CD4-positive, alpha-beta memory T cell (primary cell): Measurements from ENCODE around the gene PNMA8C. TPM values are rescaled to one million over a fixed set of nuclear protein-coding genes. Genes with fewer than 3 reads are reported as not detected.
"Not testable (repeated sequence)": the region's sequence is repeated elsewhere in the genome, so short reads cannot be mapped to it uniquely, and the experiment has no call there.

Experiments
- CTCF ChIA-PET: fragments of 350-600 bp; sonication (Branson Sonifier 250); formaldehyde crosslinking; loops from one replicate; lab custom pipeline; 2021; ENCODE audit warnings: inconsistent platforms; ENCODE audit not compliant: partially characterized antibody; lab: Charles Lee
- POLR2A ChIA-PET: fragments of 350-600 bp; sonication (Branson Sonifier 250); formaldehyde crosslinking; loops from one replicate; lab custom pipeline; 2021; ENCODE audit not compliant: partially characterized antibody; lab: Charles Lee
- DNase-seq, 5 donors: peaks; one replicate each; pipeline versions ENCODE4 v3.0.0 to v3.0.0-alpha.2; 2020 to 2022; ENCODE audit warnings: mixed read lengths in 1 of 5
- H3K27ac ChIP-seq: one replicate; pipeline ENCODE4 v1.7.0; 2013; ENCODE audit warnings: low read depth, low read length
- H3K27me3 ChIP-seq: 2 replicates; pipeline ENCODE4 v1.7.0; 2013; ENCODE audit warnings: mild to moderate bottlenecking, low read length, moderate library complexity; ENCODE audit not compliant: insufficient read depth
- H3K36me3 ChIP-seq: 2 replicates; pipeline ENCODE4 v1.7.0; 2013; ENCODE audit warnings: mild to moderate bottlenecking, low read length, moderate library complexity; ENCODE audit not compliant: insufficient read depth
- H3K4me1 ChIP-seq: 2 replicates; pipeline ENCODE4 v1.7.0; 2013; ENCODE audit warnings: mild to moderate bottlenecking, low read length, moderate library complexity; ENCODE audit not compliant: insufficient read depth
- H3K4me3 ChIP-seq, 2 donors: one replicate each; pipeline ENCODE4 v1.7.0; 2013; ENCODE audit warnings: low read length in 2 of 2, mild to moderate bottlenecking in 1 of 2
- H3K9me3 ChIP-seq, 2 donors: one replicate each; pipeline ENCODE4 v1.7.0; 2013; ENCODE audit warnings: low read length in 2 of 2, control low read depth in 1 of 2; ENCODE audit not compliant: control insufficient read depth in 1 of 2
- H3K27ac Mint-ChIP-seq, 7 donors: one replicate each; pipeline ENCODE4 v1.8.0; 2020 to 2021; ENCODE audit warnings: mixed read lengths in 7 of 7, mild to moderate bottlenecking in 6 of 7, inconsistent platforms in 3 of 7, moderate library complexity in 3 of 7
- H3K27me3 Mint-ChIP-seq, 2 donors: one replicate each; pipeline ENCODE4 v1.8.0; 2020 to 2021; ENCODE audit warnings: mixed read lengths in 2 of 2
- H3K36me3 Mint-ChIP-seq, 2 donors: one replicate each; pipeline ENCODE4 v1.8.0; 2020 to 2021; ENCODE audit warnings: mixed read lengths in 2 of 2, inconsistent platforms in 1 of 2, mild to moderate bottlenecking in 1 of 2
- H3K4me1 Mint-ChIP-seq, 4 donors: one replicate each; pipeline ENCODE4 v1.8.0; 2020 to 2021; ENCODE audit warnings: mixed read lengths in 4 of 4, mild to moderate bottlenecking in 1 of 4
- H3K4me3 Mint-ChIP-seq, 8 donors: one replicate each; pipeline ENCODE4 v1.8.0; 2020 to 2021; ENCODE audit warnings: mixed read lengths in 8 of 8, mild to moderate bottlenecking in 7 of 8, moderate library complexity in 6 of 8, inconsistent platforms in 3 of 8
- H3K9me3 Mint-ChIP-seq, 8 donors: one replicate each; pipeline ENCODE4 v1.8.0; 2020 to 2021; ENCODE audit warnings: mixed read lengths in 8 of 8, mild to moderate bottlenecking in 5 of 8, inconsistent platforms in 3 of 8, moderate library complexity in 1 of 8
- intact Hi-C: fragments of 100-400 bp; cut with micrococcal nuclease; formaldehyde crosslinking; loops from one replicate; pipeline ENCODE4 v1.15.1; 2023
- polyA plus RNA-seq, 2 donors: library from polyadenylated mRNA; unstranded; fragments of 300-500 nt; fragmentation: Illumina TruSeq; gene quantifications; one replicate each; pipeline ENCODE4 v1.2.3, GENCODE V29; 2021
- total RNA-seq, 2 experiments: library from RNA; stranded (reverse); gene quantifications; one replicate each; pipeline ENCODE4 v1.2.3, GENCODE V29; 2021

PNMA8C gene
- total and polyA plus RNA-seq, 4 experiments from 2014 or later, result not detected

GRCh38 chr19:46407856-46408663, 20.7 kb downstream of the PNMA8C start:
- intact Hi-C loops, result no loop called here
- H3K36me3 ChIP-seq, result no peaks in the 10 kb centered on the region
- Mint-ChIP-seq H3K36me3 (no peaks in the 10 kb centered on the region), H3K4me1 (peaks cover 11 to 24% (median 21%) of the 10 kb centered on the region in 4 donors), H3K27me3 (peaks cover 55 to 63% of the 10 kb centered on the region in 2 donors), H3K9me3 (no peaks in the 10 kb centered on the region), H3K4me3 (no peak overlapping the region), H3K27ac (no peak overlapping the region)
- DNase-seq, result no peak
- peaks cover 29% of the 10 kb centered on the region for H3K27me3 ChIP-seq
- H3K4me1 ChIP-seq, result peaks cover 15% of the 10 kb centered on the region
- POLR2A ChIA-PET, result no interaction called here
- H3K9me3 ChIP-seq, result no peaks in the 10 kb centered on the region
- H3K4me3 ChIP-seq, result no peak overlapping the region
- H3K27ac ChIP-seq, result no peak overlapping the region
- CTCF ChIA-PET, result interaction anchor here (1.2 to 1.6 kb wide), 2 partner anchors 11 to 12 kb away, joined by 3 read pairs; no protein-coding TSS in a partner anchor

GRCh38 chr19:46406976-46407375, 21.8 kb downstream of the PNMA8C start:
- H3K36me3 ChIP-seq, result no peaks in the 10 kb centered on the region
- H3K4me1 Mint-ChIP-seq, result peaks cover 12 to 29% (median 19%) of the 10 kb centered on the region in 4 donors
- H3K4me3 ChIP-seq, result no peak overlapping the region
- H3K27ac Mint-ChIP-seq, result no peak overlapping the region
- no peaks in the 10 kb centered on the region for H3K9me3 ChIP-seq
- no peaks in the 10 kb centered on the region for H3K36me3 Mint-ChIP-seq
- no peaks in the 10 kb centered on the region for H3K9me3 Mint-ChIP-seq
- intact Hi-C loops, result no loop called here
- H3K4me3 Mint-ChIP-seq, result no peak overlapping the region
- ChIA-PET POLR2A (no interaction called here), CTCF (no interaction called here)
- no peak overlapping the region for H3K27ac ChIP-seq
- peaks cover 51 to 64% of the 10 kb centered on the region in 2 donors for H3K27me3 Mint-ChIP-seq
- no peak for DNase-seq
- peaks cover 30% of the 10 kb centered on the region for H3K27me3 ChIP-seq
- H3K4me1 ChIP-seq, result peaks cover 15% of the 10 kb centered on the region

GRCh38 chr19:46404753-46405468, 23.8 kb downstream of the PNMA8C start:
- Histone ChIP-seq H3K4me1 (peaks cover 15% of the 10 kb centered on the region), H3K9me3 (no peaks in the 10 kb centered on the region), H3K36me3 (no peaks in the 10 kb centered on the region), H3K27me3 (peaks cover 32% of the 10 kb centered on the region), H3K4me3 (no peak overlapping the region), H3K27ac (no peak overlapping the region)
- Mint-ChIP-seq H3K4me3 (peak overlapping the region in 5 of 8 donors; percentile 25 to 86 (median 78)), H3K4me1 (peaks cover 14 to 29% (median 19%) of the 10 kb centered on the region in 4 donors), H3K9me3 (no peaks in the 10 kb centered on the region), H3K27me3 (peaks cover 43 to 55% of the 10 kb centered on the region in 2 donors), H3K36me3 (no peaks in the 10 kb centered on the region), H3K27ac (no peak overlapping the region)
- intact Hi-C loops, result loop anchor here (2.0 kb wide), 1 partner anchor 138 kb away; no protein-coding TSS in a partner anchor
- ChIA-PET CTCF (interaction anchor here (1.5 kb wide), 1 partner anchor 20 kb away, joined by 3 read pairs; no protein-coding TSS in a partner anchor), POLR2A (no interaction called here)
- DNase-seq, result no peak

GRCh38 chr19:46404055-46404752, 24.5 kb downstream of the PNMA8C start:
- POLR2A ChIA-PET, result no interaction called here
- intact Hi-C loops, result loop anchor here (2.0 kb wide), 1 partner anchor 139 kb away; no protein-coding TSS in a partner anchor
- peaks cover 44 to 59% of the 10 kb centered on the region in 2 donors for H3K27me3 Mint-ChIP-seq

GRCh38 chr19:46402725-46403124, 26.0 kb downstream of the PNMA8C start:
- Mint-ChIP-seq H3K9me3 (no peaks in the 10 kb centered on the region), H3K27me3 (peaks cover 37 to 48% of the 10 kb centered on the region in 2 donors), H3K36me3 (no peaks in the 10 kb centered on the region), H3K4me3 (peak overlapping the region in 1 of 8 donors; percentile 35), H3K27ac (peak overlapping the region in 1 of 7 donors; percentile 32), H3K4me1 (peaks cover 10 to 19% (median 15%) of the 10 kb centered on the region in 4 donors)
- no peak overlapping the region for H3K27ac ChIP-seq
- H3K27me3 ChIP-seq, result peaks cover 28% of the 10 kb centered on the region
- no peaks in the 10 kb centered on the region for H3K36me3 ChIP-seq
- peaks cover 15% of the 10 kb centered on the region for H3K4me1 ChIP-seq
- ChIA-PET CTCF (interaction anchor here (0.7 to 3.2 kb wide), 6 partner anchors 9 to 88 kb away, joined by 3 to 17 read pairs (median 4); no protein-coding TSS in a partner anchor), POLR2A (no interaction called here)
- no peaks in the 10 kb centered on the region for H3K9me3 ChIP-seq
- intact Hi-C loops, result loop anchor here (1.0 kb wide), 2 partner anchors 85 to 111 kb away; no protein-coding TSS in a partner anchor
- no peak for DNase-seq
- no peak overlapping the region for H3K4me3 ChIP-seq

More at GRCh38 chr19:46404055-46404752, 24.5 kb downstream of the PNMA8C start:
- Histone ChIP-seq H3K4me1 (peaks cover 15% of the 10 kb centered on the region), H3K27ac (no peak overlapping the region), H3K4me3 (no peak overlapping the region), H3K36me3 (no peaks in the 10 kb centered on the region), H3K9me3 (no peaks in the 10 kb centered on the region), H3K27me3 (peaks cover 32% of the 10 kb centered on the region)
- DNase-seq, result no peak
- H3K36me3 Mint-ChIP-seq, result no peaks in the 10 kb centered on the region
- H3K4me3 Mint-ChIP-seq, result peak overlapping the region; percentile 12 to 86 (median 64)
- CTCF ChIA-PET, result interaction anchor here (0.8 to 3.2 kb wide), 4 partner anchors 61 to 258 kb away, joined by 3 to 17 read pairs (median 3); no protein-coding TSS in a partner anchor
- peaks cover 14 to 29% (median 19%) of the 10 kb centered on the region in 4 donors for H3K4me1 Mint-ChIP-seq
- H3K27ac Mint-ChIP-seq, result no peak overlapping the region
- H3K9me3 Mint-ChIP-seq, result no peaks in the 10 kb centered on the region

GRCh38 chr19:46397801-46398479, 30.8 kb downstream of the PNMA8C start:
- H3K27ac Mint-ChIP-seq, DNase-seq, H3K36me3 Mint-ChIP-seq, H3K4me3 ChIP-seq, intact Hi-C loops, POLR2A ChIA-PET, H3K27me3 ChIP-seq, H3K27ac ChIP-seq, H3K9me3 ChIP-seq, H3K4me1 Mint-ChIP-seq, H3K36me3 ChIP-seq, H3K9me3 Mint-ChIP-seq, H3K4me1 ChIP-seq: not testable (repeated sequence)
- H3K4me3 Mint-ChIP-seq, result peak overlapping the region in 1 of 8 donors; percentile 38
- H3K27me3 Mint-ChIP-seq, result peaks cover 13 to 16% of the 10 kb centered on the region in 2 donors
- CTCF ChIA-PET, result interaction anchor here (0.8 to 2.9 kb wide), 6 partner anchors 10 to 117 kb away, joined by 3 to 11 read pairs (median 3); no protein-coding TSS in a partner anchor
